Choroid plexus epithelial cell (primary cell): Measurements from ENCODE around the gene LTK.

Source experiments
- DNase-seq: peaks from one replicate; pipeline ENCODE4 v3.0.0-alpha.2; 2010; ENCODE audit warnings: low read depth
- H3K4me3 ChIP-seq: 2 replicates; pipeline ENCODE4 v1.5.1; 2011; ENCODE audit warnings: low read depth, mild to moderate bottlenecking, control low read depth, low read length, moderate library complexity
- TF ChIP-seq, protein P1 (sequence below): conservative IDR thresholded peaks from 2 replicates; pipeline ENCODE4 v1.5.1; 2011; ENCODE audit warnings: low read depth, mild to moderate bottlenecking, control low read depth, inconsistent platforms, low read length, moderate library complexity

Gene LTK

DNA sequence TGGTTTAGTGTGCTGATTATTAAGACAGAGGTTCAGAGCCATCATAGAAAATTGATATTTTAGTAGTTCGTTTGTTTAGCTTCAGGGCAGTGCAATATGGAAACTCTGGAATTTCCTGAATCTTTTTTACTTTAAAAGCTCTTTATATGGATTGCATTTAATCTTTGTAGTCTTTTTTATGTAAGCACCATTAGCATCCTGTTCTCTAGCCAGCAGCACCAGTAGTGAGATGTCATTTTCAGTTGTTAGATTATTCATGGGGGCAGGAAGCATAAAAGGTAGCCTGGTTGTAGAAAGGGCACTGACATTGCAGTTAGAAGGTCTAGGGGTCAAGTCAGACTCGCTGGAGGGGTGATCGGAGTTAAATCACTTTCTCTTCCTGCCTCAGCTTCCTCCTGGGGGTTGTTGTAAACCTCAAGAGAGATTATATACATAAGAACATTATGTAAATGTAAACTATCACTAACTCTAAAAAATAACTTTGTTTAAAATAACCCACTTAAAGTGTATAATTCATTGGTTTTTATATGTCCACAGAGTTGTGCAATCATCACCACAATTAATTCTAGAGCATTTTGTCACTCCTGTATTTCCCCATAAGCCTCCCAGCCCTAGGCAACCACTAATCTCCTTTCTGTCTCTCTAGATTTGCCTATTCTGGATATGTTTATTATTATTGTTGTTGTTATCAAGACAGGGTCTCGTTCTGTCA is 51.4 kb downstream of the LTK start:
- no peak for DNase-seq
- no peak overlapping the region for H3K4me3 ChIP-seq
- TF ChIP-seq, protein P1, sequence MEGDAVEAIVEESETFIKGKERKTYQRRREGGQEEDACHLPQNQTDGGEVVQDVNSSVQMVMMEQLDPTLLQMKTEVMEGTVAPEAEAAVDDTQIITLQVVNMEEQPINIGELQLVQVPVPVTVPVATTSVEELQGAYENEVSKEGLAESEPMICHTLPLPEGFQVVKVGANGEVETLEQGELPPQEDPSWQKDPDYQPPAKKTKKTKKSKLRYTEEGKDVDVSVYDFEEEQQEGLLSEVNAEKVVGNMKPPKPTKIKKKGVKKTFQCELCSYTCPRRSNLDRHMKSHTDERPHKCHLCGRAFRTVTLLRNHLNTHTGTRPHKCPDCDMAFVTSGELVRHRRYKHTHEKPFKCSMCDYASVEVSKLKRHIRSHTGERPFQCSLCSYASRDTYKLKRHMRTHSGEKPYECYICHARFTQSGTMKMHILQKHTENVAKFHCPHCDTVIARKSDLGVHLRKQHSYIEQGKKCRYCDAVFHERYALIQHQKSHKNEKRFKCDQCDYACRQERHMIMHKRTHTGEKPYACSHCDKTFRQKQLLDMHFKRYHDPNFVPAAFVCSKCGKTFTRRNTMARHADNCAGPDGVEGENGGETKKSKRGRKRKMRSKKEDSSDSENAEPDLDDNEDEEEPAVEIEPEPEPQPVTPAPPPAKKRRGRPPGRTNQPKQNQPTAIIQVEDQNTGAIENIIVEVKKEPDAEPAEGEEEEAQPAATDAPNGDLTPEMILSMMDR, result no peak
